ENCODE measurements around the gene PTMS. TPM values are rescaled to one million over a fixed set of nuclear protein-coding genes. Genes with fewer than 3 reads are reported as not detected.
A peak's percentile ranks its signal among the peaks of the same experiment; 100 is the strongest.

The PTMS gene
- total and polyA plus RNA-seq, 9 of the 15 experiments (the other 6 are each of a cell fraction or from before 2014, with no cell fraction given) = 5.1 to 287 (median 78.5) TPM

GRCh38 chr12:6766651-6767349, 637 bp downstream of the PTMS start (continued):
- TF ChIP-seq TFAP4 (CRISPR knock-in tag; IDR thresholded peaks at IDR 0.05; ENCODE audit: borderline replicate concordance) (peak; percentile 35; the same call in 1 of the 2 replicates), RFX7 (CRISPR knock-in tag; IDR thresholded peaks at IDR 0.05) (no peak), FOXJ3 (CRISPR knock-in tag; IDR thresholded peaks at IDR 0.05) (no peak), ZNF146 (CRISPR knock-in tag; IDR thresholded peaks at IDR 0.05; ENCODE audit: unreplicated experiment) (no peak), MIER1 (IDR thresholded peaks at IDR 0.05; ENCODE audit: low read depth) (no peak), HINFP (tag; conservative IDR thresholded peaks at IDR 0.05; ENCODE audit: low read depth) (no peak), HNRNPH1 (optimal IDR thresholded peaks at IDR 0.05; ENCODE audit: low read depth, low read length) (no peak), ZC3H8 (IDR thresholded peaks at IDR 0.05) (no peak), HDAC2 (IDR thresholded peaks at IDR 0.05) (no peak), ZNF449 (CRISPR knock-in tag; IDR thresholded peaks at IDR 0.05) (no peak), ZNF740 (CRISPR knock-in tag; IDR thresholded peaks at IDR 0.05) (no peak), ZNF740 (tag; IDR thresholded peaks at IDR 0.05) (no peak), USF2 (CRISPR knock-in tag; IDR thresholded peaks at IDR 0.05) (no peak), CHCHD3 (CRISPR knock-in tag; IDR thresholded peaks at IDR 0.05) (no peak), DMBX1 (CRISPR knock-in tag; IDR thresholded peaks at IDR 0.05; ENCODE audit: borderline replicate concordance) (no peak), MCM5 (IDR thresholded peaks at IDR 0.05; ENCODE audit: low read depth) (no peak), GABPB1 (CRISPR knock-in tag; IDR thresholded peaks at IDR 0.05) (no peak; the same call in 1 of the 2 replicates), RBM25 (IDR thresholded peaks at IDR 0.05; ENCODE audit: low read depth, low read length, severe bottlenecking) (no peak), ZNF507 (tag; conservative IDR thresholded peaks at IDR 0.05) (no peak), SMARCA5 (IDR thresholded peaks at IDR 0.05) (no peak), C11orf30 (IDR thresholded peaks at IDR 0.05; ENCODE audit: low read depth) (no peak)

All from K562 (cell line).